T47D (cell line): ENCODE measurements around the gene GLI2.

Source experiments
- DNase-seq, 2 experiments: peaks; one replicate each; pipeline versions ENCODE4 v3.0.0 to v3.0.0-alpha.2; 2011 to 2012; ENCODE audit warnings: low read depth in 1 of 2, low spot score in 1 of 2
- JUND ChIP-seq: IDR thresholded peaks from 2 replicates; pipeline ENCODE4 v1.6.1; 2012; ENCODE audit warnings: low read depth
- in situ Hi-C: cut with HindIII; loops from 2 replicates; pipeline ENCODE4 v1.10.0; 2016; ENCODE audit warnings: low sequenced_read_pairs, low pct_unique_long_range_greater_than_20kb

The GLI2 gene

DNA sequence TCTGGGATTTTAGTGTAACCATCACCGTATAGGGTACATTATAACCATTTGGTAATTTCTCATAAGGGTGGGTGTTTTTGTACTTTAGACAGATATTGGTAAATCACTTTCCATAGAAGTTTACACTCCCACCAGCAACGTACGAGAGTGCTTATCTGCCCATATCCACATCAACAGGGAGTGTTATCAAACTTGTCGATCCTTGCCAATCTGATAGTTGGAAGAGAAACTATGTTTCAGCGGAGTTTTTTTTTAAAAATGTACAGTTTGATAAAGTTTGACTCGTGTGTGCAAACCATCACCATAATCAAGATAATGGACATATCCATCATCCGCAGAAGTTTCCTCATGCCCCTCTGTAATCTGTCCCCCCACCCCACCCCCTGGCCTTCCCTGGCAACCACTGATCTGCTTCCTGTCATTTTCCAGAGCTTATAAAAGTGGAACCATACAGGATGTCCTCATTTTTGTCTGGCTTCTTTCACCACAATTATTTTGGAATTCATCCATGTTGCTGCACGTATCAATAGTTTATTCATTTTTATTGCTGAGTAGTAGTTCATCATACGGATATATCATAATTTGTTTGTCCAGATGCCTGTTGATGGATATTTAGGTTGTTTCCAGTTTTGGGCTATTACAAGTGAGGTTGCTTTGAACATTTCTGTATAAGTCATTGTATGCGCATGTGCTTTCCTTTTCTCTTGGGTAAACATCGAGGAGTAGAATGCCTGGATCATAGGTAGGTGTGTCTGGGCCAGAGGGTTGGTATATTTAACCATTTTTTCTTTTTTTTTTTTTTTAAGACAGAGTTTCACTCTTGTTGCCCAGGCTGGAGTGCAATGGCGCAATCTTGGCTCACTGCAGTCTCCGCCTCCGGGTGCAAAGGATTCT, 18.6 kb downstream of the GLI2 start:
- in situ Hi-C loops = no loop called here
- no peak for TF ChIP-seq JUND
- no peak for DNase-seq

GRCh38 chr2:120758181-120759144, 22.8 kb downstream of the GLI2 start:
- no peak for DNase-seq
- TF ChIP-seq JUND = no peak
- in situ Hi-C loops = no loop called here

DNA sequence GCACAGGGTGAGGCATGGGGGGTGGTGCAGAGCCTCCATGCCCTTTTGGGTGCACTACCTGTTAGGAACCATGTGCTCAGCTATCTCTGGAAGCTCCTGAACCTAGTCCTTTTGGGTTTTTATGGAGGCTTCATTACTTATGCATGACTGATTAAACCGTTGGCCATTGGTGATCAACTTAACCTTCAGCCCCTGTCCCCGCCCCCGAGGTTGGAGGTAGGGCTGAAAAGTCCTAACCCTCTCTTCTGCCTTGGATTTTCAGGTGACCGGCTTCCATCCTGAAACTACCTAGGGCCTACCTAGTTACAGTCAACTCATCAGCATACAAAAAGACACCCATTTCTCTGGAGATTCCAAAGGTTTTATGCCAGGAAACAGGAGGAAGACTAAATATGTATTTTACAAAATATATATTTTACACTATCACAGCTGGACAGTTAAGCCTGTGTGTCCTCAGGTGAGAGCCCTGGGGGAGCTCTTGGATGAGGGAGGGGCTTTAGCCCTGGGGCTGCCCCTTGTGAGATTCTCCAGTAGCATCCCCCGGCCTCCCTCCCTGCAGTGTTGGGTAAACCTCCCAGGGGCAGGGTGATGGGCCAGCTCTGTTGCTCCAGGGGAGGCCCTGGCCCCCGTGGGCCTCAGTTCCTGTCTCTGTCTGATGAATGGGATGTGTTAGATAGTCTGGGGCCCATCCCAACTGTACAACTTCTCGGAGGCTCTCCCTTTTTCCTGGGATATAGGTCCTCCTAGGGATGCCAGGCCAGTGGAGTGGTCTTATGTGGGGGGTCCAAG, 24.1 kb downstream of the GLI2 start:
- no peak for TF ChIP-seq JUND
- in situ Hi-C loops = no loop called here
- DNase-seq = no peak

DNA sequence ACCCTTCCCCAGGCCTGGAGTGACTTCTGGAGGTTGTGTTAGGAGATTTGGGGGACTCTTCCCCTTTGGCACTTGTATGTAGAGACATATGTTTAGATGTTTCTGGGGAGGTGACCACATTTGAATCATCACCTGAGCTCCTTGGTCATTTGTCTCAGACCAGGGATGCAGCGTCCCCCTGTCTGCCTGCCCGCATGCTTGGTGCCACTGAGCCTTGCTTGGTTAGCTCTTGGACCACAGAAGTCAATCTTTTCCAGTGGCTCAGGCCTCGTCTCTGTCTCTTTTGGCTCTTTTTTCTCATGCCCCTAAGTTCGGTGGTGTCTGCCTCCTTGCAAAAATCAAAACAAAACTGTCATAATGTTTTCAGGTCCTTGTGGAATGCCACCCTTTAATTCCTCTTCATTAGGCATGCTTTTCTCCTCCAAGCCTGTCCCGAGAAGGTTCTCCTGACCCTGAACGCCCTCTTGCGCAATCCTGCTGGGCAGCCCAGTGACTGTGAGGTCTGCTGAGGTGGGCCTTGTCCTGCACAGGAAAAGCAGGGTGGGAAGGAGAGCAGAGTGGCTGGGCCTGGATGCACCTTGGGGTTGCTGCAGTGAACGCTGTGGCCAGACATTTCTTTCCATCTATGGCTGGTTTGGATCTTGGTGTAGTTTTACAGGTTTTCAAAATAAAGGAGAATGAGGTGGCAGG, 24.9 kb downstream of the GLI2 start:
- TF ChIP-seq JUND = no peak
- in situ Hi-C loops = no loop called here
- DNase-seq = no peak

DNA sequence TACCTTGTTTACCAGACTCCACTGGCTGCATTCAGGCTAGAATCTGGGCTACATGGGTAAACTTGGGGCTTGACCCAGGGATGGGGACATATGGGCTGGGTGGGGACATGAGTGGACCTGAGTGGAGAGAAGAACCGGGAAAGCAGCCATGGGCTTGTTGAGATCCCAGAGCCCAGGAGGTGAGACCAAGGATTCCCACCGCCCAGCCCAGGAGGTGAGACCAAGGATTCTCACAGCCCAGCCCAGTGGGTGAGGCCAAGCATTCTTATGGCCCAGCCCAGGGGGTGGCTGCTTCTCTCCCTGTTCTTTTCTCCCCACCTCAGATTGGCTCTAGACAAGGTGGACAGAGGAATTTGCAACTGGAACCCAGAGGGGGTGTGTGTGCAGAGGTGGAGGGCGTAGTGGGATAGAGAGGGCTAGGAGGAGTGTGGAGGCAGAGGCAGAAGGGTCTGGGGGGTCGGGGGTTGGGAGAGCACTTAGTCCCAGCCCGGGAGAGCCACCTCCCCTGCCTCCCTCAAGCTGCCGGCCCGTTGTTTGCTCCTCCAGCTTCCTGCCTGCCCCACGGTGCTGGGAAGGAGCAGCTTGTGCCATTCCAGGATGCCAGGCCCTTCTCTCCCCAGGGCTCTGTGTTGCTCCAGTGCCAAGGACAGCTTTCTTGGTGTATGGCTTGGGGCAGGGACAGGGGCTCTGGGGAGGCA, 25.6 kb downstream of the GLI2 start:
- DNase-seq = no peak
- no peak for TF ChIP-seq JUND
- in situ Hi-C loops = no loop called here

DNA sequence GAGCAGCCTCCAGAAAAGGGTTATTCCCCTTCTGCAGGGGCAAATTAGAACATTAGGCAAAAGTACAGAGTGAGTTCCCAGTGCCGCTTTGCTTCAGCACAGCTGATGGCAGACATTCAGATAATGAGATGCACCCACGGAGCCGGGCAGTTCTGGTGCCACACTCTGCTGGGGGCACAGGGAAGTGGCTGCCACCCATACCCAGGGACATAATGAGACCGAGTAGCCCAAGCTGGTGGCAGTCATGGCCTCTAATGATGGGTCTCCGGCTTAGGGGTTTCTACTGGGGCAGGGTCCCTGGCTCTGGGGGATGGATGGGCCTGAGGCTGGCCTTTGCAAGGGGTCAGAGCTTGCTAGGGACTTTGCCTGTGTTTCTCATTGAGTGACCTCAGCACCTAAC, 26.2 kb downstream of the GLI2 start:
- in situ Hi-C loops = no loop called here
- TF ChIP-seq JUND = no peak
- DNase-seq = no peak

DNA sequence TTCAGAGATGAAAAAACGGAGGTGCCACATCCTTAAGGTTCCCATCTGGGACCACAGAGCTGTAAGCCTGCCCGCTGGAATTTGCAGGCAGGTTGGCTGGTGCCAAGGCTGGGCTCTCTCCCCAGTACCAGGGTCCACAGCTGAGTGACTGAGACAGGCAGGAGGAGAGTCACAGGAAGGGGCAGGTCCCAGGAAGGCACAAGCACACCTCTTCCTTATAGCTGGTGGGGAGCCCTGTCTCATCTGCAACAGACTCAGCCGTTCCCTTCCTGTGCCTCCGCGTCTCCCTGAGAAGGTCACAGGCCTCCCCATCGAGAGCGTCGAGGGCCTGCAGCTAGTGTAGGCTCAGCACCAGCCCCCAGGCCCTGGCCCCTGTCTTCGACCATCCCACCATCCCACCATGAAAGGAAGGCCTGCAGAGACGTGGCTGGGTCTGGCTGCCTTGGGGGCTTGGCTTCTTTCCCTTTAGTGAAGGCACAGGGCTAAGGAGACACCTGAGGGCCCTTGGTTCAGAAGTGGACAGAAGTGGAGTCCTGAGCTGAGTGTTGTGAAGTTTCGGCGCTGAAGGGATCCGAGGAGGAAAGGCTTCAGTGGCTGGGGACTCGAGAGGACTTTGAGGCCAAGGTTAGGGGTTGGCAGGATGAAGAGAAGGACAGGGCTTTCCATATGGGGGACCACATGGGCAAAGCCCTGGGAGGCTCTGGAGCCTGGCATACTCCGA, 26.8 kb downstream of the GLI2 start:
- TF ChIP-seq JUND = no peak
- DNase-seq = no peak
- in situ Hi-C loops = no loop called here

GRCh38 chr2:120763508-120763907, 27.8 kb downstream of the GLI2 start:
- TF ChIP-seq JUND = no peak
- DNase-seq = no peak
- in situ Hi-C loops = no loop called here

GRCh38 chr2:120763931-120764330, 28.3 kb downstream of the GLI2 start:
- in situ Hi-C loops = no loop called here
- no peak for TF ChIP-seq JUND
- no peak for DNase-seq

DNA sequence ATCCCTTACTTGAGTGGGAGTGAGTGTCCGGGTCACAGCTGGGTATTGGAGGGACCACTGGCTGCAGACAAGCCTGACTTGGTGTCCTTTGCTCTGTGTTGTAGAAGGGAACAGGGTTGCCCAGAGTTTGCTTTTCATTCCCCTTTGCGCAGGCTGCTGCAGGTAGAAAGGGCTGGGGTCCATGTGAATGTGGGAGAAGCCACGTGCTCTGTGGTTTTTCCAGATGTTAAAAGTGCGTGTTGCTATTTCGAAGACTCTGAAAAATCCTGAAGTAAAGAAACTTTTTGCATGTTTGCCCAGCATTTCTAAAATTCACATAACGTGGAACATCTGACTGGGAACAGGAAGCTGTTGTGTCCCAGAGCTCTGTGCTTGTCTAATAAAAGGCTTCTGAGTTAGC, 28.8 kb downstream of the GLI2 start:
- no peak for TF ChIP-seq JUND
- in situ Hi-C loops = no loop called here
- no peak for DNase-seq

- no peak for TF ChIP-seq JUND
- in situ Hi-C loops = no loop called here
- DNase-seq = no peak
These were observed 29.5 kb downstream of the GLI2 start for GRCh38 chr2:120764991-120765677.
